Fibroblast of the aortic adventitia (primary cell): Measurements from ENCODE around the gene RABIF. TPM values are rescaled to one million over a fixed set of nuclear protein-coding genes. Genes with fewer than 3 reads are reported as not detected.
"Not testable (repeated sequence)": the region's sequence is repeated elsewhere in the genome, so short reads cannot be mapped to it uniquely, and the experiment has no call there.

Experiments used
- DNase-seq: peaks from one replicate; pipeline ENCODE4 v3.0.0-alpha.2; 2010; ENCODE audit warnings: low read depth
- H3K4me3 ChIP-seq: 2 replicates; pipeline ENCODE4 v1.5.1; 2011; ENCODE audit warnings: low read depth, mild to moderate bottlenecking, control low read depth, low read length, moderate library complexity
- CTCF ChIP-seq: IDR thresholded peaks from 2 replicates; pipeline ENCODE4 v1.5.1; 2011; ENCODE audit warnings: mild to moderate bottlenecking, low read length, control low read depth, inconsistent platforms; ENCODE audit not compliant: insufficient read depth
- total RNA-seq: library from RNA; depleted of rRNA; stranded (reverse); fragments of >200 nt; gene quantifications from 2 replicates; pipeline ENCODE4 v1.2.3, GENCODE V29; 2012; ENCODE audit warnings: low replicate concordance

Gene RABIF
- total RNA-seq, 1 donor: 10.9 TPM

GRCh38 chr1:202926581-202927491, 37.9 kb upstream of the RABIF start, which contains the start of gene KLHL12:
Gene KLHL12, minus strand, starts transcription at chr1:202927234. Its CDS starts 2,072 bp downstream, at chr1:202925162.
- H3K4me3 ChIP-seq: peak within 1 kb of the TSS; percentile 98
- DNase-seq: peak; percentile 96
- peak; percentile 78 for TF ChIP-seq CTCF

GRCh38 chr1:202923533-202923932, 34.6 kb upstream of the RABIF start:
- DNase-seq: no peak
- TF ChIP-seq CTCF: no peak
- H3K4me3 ChIP-seq: no peak overlapping the region

- TF ChIP-seq CTCF: no peak
- no peak for DNase-seq
- H3K4me3 ChIP-seq: no peak overlapping the region
These were observed 30.7 kb upstream of the RABIF start for GRCh38 chr1:202919615-202920014.

GRCh38 chr1:202915146-202915545, 26.2 kb upstream of the RABIF start:
- H3K4me3 ChIP-seq: no peak overlapping the region
- no peak for TF ChIP-seq CTCF
- DNase-seq: no peak

- not testable (repeated sequence) for DNase-seq, H3K4me3 ChIP-seq
These were observed 23.5 kb upstream of the RABIF start for GRCh38 chr1:202912476-202912875.

- H3K4me3 ChIP-seq: no peak overlapping the region
- no peak for DNase-seq
- TF ChIP-seq CTCF: no peak
These were observed 20.5 kb upstream of the RABIF start for GRCh38 chr1:202909494-202909893.

GRCh38 chr1:202908998-202909397, 20.0 kb upstream of the RABIF start:
- DNase-seq: no peak
- H3K4me3 ChIP-seq: no peak overlapping the region
- no peak for TF ChIP-seq CTCF
